GM10248 (cell line): ENCODE measurements around the gene GPR37.

Experiments
- CTCF ChIA-PET: fragments of 300-600 bp; sonication (Branson Sonifier 250); formaldehyde crosslinking; extraction: SDS; loops from one replicate; lab custom pipeline; 2021; ENCODE audit warnings: antibody characterized with exemption; lab: Yijun Ruan, JAX
- POLR2A ChIA-PET: fragments of 350-650 bp; sonication (Branson Sonifier 250); formaldehyde crosslinking; extraction: SDS; loops from one replicate; lab custom pipeline; 2020; ENCODE audit warnings: antibody characterized with exemption; lab: Yijun Ruan, JAX
- DNase-seq: peaks from one replicate; pipeline ENCODE4 v3.0.0; 2012; ENCODE audit errors: extremely low spot score
- TF ChIP-seq, protein P1 (sequence below): IDR thresholded peaks from 2 replicates; pipeline ENCODE4 v1.5.1; 2012; ENCODE audit warnings: mild to moderate bottlenecking, low read depth; ENCODE audit errors: extremely low read depth, missing control alignments, control extremely low read depth

GPR37 gene

GRCh38 chr7:124777268-124777667 lies 11.7 kb upstream of the GPR37 start:
- TF ChIP-seq, protein P1, sequence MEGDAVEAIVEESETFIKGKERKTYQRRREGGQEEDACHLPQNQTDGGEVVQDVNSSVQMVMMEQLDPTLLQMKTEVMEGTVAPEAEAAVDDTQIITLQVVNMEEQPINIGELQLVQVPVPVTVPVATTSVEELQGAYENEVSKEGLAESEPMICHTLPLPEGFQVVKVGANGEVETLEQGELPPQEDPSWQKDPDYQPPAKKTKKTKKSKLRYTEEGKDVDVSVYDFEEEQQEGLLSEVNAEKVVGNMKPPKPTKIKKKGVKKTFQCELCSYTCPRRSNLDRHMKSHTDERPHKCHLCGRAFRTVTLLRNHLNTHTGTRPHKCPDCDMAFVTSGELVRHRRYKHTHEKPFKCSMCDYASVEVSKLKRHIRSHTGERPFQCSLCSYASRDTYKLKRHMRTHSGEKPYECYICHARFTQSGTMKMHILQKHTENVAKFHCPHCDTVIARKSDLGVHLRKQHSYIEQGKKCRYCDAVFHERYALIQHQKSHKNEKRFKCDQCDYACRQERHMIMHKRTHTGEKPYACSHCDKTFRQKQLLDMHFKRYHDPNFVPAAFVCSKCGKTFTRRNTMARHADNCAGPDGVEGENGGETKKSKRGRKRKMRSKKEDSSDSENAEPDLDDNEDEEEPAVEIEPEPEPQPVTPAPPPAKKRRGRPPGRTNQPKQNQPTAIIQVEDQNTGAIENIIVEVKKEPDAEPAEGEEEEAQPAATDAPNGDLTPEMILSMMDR = no peak
- no peak for DNase-seq
- ChIA-PET CTCF (interaction anchor here (1.2 kb wide), 1 partner anchor 9 kb away, joined by 3 read pairs; no protein-coding TSS in a partner anchor), POLR2A (no interaction called here)

DNA sequence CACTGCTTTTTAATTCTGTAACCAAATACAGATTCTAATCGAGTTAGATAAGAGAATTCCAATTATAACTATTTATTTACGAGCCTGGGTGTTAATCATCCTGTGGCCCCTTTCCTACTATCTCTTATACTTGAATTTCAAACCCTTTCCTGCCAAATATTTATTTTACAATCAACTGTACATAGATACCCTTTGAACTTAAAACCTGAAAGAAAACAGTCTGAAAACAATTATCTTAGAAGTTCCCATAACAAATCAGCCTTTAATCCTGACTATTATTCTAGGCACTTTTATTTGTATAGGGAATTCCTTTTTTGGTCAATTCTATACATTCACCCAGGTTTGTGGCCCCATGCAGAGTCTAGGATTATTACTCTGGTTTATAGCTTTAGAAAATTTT lies 10.6 kb upstream of the GPR37 start:
- DNase-seq = no peak
- CTCF ChIA-PET = interaction anchor here (1.1 to 1.5 kb wide), 3 partner anchors 8 to 15 kb away, joined by 3 to 6 read pairs (median 3); no protein-coding TSS in a partner anchor
- POLR2A ChIA-PET = no interaction called here
- TF ChIP-seq, protein P1 = no peak

DNA sequence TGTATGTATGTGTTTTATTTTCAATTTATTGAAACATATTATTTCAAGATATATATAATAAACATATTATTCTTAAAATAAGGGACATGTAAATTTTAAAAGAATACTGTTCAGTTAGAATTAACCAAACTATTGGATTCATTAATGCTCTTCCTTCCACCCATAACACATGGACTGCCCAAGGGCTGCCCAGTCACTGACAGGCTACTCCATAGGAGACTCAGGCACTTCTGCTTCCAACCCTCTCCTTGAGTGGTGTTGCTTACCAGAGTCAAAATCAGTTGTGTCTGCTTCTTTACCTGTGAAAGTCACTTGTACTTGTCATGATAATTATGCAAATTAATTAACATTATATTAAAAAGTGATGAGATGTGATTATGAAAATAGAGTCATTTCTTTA lies 9.8 kb upstream of the GPR37 start:
- ChIA-PET POLR2A (no interaction called here), CTCF (interaction anchor here (1.5 kb wide), 1 partner anchor 10 kb away, joined by 6 read pairs; no protein-coding TSS in a partner anchor)
- no peak for DNase-seq
- TF ChIP-seq, protein P1 = no peak

DNA sequence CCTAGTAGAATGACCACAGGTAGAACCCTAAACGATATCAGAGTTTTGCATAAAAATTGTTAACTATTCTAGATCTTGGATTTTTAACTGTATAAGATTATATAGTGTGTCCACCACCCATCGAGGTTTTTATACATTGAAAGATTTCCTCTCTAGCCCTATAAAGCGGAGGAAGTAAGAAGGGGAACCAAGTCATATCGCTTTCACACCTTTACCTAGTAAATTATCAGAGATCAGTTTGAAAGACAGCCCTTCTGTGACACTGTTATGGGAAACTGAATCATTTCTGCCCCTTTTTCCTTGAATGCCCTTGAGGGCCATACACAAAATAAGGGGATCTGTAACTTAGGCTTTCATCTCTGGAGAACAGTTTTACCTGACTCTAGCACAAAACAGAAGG lies 8.3 kb upstream of the GPR37 start:
- POLR2A ChIA-PET = no interaction called here
- TF ChIP-seq, protein P1 = no peak
- DNase-seq = no peak
- CTCF ChIA-PET = no interaction called here

DNA sequence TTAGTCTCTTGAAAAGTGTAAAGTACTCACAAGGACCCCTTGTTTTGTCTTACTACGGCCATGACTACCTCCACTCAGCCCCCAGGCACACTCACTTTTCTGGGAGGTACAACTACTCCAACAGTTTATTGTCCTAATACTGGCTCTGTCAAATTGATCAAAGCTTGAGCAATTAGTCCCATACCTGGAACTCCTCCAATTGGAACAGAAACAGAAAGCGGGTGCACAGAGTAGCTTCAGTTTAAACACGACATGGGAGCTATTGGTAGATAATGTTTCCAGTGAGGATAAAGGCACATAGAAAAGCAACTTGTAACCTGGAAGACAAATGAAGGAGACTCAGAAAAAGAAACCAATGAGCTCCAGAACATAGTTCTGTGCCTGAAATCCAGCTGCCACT lies 7.7 kb upstream of the GPR37 start:
- TF ChIP-seq, protein P1 = no peak
- DNase-seq = no peak
- POLR2A ChIA-PET = no interaction called here
- CTCF ChIA-PET = interaction anchor here (1.1 to 1.4 kb wide), 2 partner anchors 12 to 619 kb away, joined by 3 read pairs; no protein-coding TSS in a partner anchor

DNA sequence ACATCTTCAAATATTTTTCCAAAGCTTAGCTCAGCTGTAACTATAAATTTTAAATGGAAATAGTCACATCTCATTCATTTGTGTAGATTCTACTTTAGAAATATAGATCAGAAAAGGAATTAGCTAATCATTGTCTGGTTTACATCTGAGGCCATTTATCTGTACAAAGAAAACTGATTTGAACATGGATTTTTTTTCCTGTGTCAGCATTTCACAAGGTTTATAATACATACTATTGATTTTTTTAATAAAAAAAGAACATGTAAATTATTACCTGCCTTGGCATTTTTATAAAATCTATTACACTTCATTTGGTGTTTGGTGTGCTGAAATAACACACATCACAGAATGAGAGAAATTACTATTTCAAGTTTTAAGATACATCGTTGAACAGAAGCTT lies 3.5 kb upstream of the GPR37 start:
- ChIA-PET CTCF (interaction anchor here (1.2 to 1.6 kb wide), 3 partner anchors 17 to 668 kb away, joined by 3 to 6 read pairs (median 4); no protein-coding TSS in a partner anchor), POLR2A (no interaction called here)
- DNase-seq = no peak

More for the DNA sequence above, 3.5 kb upstream of the GPR37 start:
- TF ChIP-seq, protein P1 = no peak
